Caco-2 (cell line): ENCODE data around the gene CACNA1S. TPM values are rescaled to one million over a fixed set of nuclear protein-coding genes. Genes with fewer than 3 reads are reported as not detected.
A peak's percentile ranks its signal among the peaks of the same experiment; 100 is the strongest.

Experiments
- BruUV-seq: library from RNA; stranded (reverse); fragments of 400-500 nt; replicated peaks from 2 replicates; lab custom pipeline; 2021; lab: Mats Ljungman, UMichigan
- CTCF ChIA-PET: fragments of 300-600 bp; sonication (Branson Sonifier 250); formaldehyde crosslinking; loops from one replicate; lab custom pipeline; 2022; ENCODE audit warnings: antibody characterized with exemption; lab: Charles Lee
- POLR2A ChIA-PET: fragments of 300-600 bp; sonication (Branson Sonifier 250); formaldehyde crosslinking; loops from one replicate; lab custom pipeline; 2022; ENCODE audit warnings: antibody characterized with exemption; lab: Charles Lee
- DNase-seq, 2 experiments: peaks; one replicate each; pipeline versions ENCODE4 v3.0.0 to v3.0.0-alpha.2; 2020 to 2022
- H3K27me3 ChIP-seq: replicated peaks from 2 replicates; pipeline ENCODE4 v1.6.0; 2011; ENCODE audit warnings: low read length; ENCODE audit not compliant: control insufficient read depth, insufficient read depth
- H3K36me3 ChIP-seq: 2 replicates; pipeline ENCODE4 v1.5.1; 2011; ENCODE audit warnings: low read length; ENCODE audit not compliant: control insufficient read depth, insufficient read depth
- H3K4me1 ChIP-seq: fragments of 250-450 bp; sonication (Bioruptor Pico); 2 replicates; pipeline ENCODE4 v1.5.1; 2020; ENCODE audit warnings: mild to moderate bottlenecking
- H3K4me3 ChIP-seq: 2 replicates; pipeline ENCODE4 v1.5.1; 2011; ENCODE audit warnings: low read depth, mild to moderate bottlenecking, control low read depth, low read length
- H3K9me3 ChIP-seq: fragments of 250-450 bp; sonication (Bioruptor Pico); 2 replicates; pipeline ENCODE4 v1.5.1; 2020; ENCODE audit warnings: mild to moderate bottlenecking, moderate library complexity
- H3K27ac Mint-ChIP-seq: one replicate; pipeline ENCODE4 v1.8.0; 2022; ENCODE audit warnings: mixed read lengths; ENCODE audit not compliant: unreplicated experiment
- H3K27me3 Mint-ChIP-seq: one replicate; pipeline ENCODE4 v1.8.0; 2022; ENCODE audit warnings: mixed read lengths; ENCODE audit not compliant: insufficient read depth, unreplicated experiment
- H3K36me3 Mint-ChIP-seq: one replicate; pipeline ENCODE4 v1.8.0; 2022; ENCODE audit warnings: mild to moderate bottlenecking, mixed read lengths; ENCODE audit not compliant: insufficient read depth, unreplicated experiment
- H3K4me1 Mint-ChIP-seq: one replicate; pipeline ENCODE4 v1.8.0; 2022; ENCODE audit warnings: low read depth, mixed read lengths; ENCODE audit not compliant: unreplicated experiment
- H3K4me3 Mint-ChIP-seq: one replicate; pipeline ENCODE4 v1.8.0; 2022; ENCODE audit warnings: mild to moderate bottlenecking, moderate library complexity, mixed read lengths; ENCODE audit not compliant: unreplicated experiment
- H3K9me3 Mint-ChIP-seq: one replicate; pipeline ENCODE4 v1.8.0; 2022; ENCODE audit warnings: mixed read lengths; ENCODE audit not compliant: unreplicated experiment
- CTCF ChIP-seq, 2 experiments: fragments of 200-600 bp in 1 of 2; IDR thresholded peaks; 1 replicate in 1 of 2; 2 replicates in 1 of 2; pipeline versions ENCODE4 v1.5.1 to v1.8.0; 2011 to 2022; ENCODE audit warnings: antibody characterized with exemption in 1 of 2, control low read depth in 1 of 2, inconsistent platforms in 1 of 2, low read depth in 1 of 2, low read length in 1 of 2, mild to moderate bottlenecking in 1 of 2, moderate library complexity in 1 of 2; ENCODE audit not compliant: insufficient read depth in 1 of 2, severe bottlenecking in 1 of 2, unreplicated experiment in 1 of 2
- intact Hi-C: fragments of 100-400 bp; cut with micrococcal nuclease; formaldehyde crosslinking; loops from one replicate; pipeline ENCODE4 v1.10.0; 2022; ENCODE audit not compliant: unreplicated experiment
- total RNA-seq: library from RNA; stranded (reverse); gene quantifications from 2 replicates; pipeline ENCODE4 v1.2.3, GENCODE V29; 2022

CACNA1S gene
- total RNA-seq, 1 experiment from 2014 or later: 0.07 TPM

- intact Hi-C loops: no loop called here
- ChIA-PET POLR2A (no interaction called here), CTCF (no interaction called here)
- Mint-ChIP-seq H3K27me3 (no peaks in the 10 kb centered on the region), H3K4me3 (no peak overlapping the region), H3K36me3 (peaks cover 19% of the 10 kb centered on the region), H3K4me1 (no peaks in the 10 kb centered on the region), H3K9me3 (no peaks in the 10 kb centered on the region), H3K27ac (no peak overlapping the region)
- peaks cover 12% of the 10 kb centered on the region for H3K4me1 ChIP-seq
- no peak for DNase-seq
- H3K9me3 ChIP-seq: no peaks in the 10 kb centered on the region
- BruUV-seq: no TSS peak
- TF ChIP-seq CTCF (IDR thresholded peaks at IDR 0.05; ENCODE audit: insufficient read depth in 1 of 2, low read depth in 1 of 2, low read length in 1 of 2, severe bottlenecking in 1 of 2, unreplicated experiment in 1 of 2): no peak
- H3K36me3 ChIP-seq: no peaks in the 10 kb centered on the region; the same call in 1 of the 2 replicates
- H3K4me3 ChIP-seq: no peak overlapping the region
- no peaks in the 10 kb centered on the region for H3K27me3 ChIP-seq
Observed at GRCh38 chr1:201156346-201156745, 44.1 kb upstream of the CACNA1S start.

GRCh38 chr1:201155354-201155753 lies 43.1 kb upstream of the CACNA1S start:
- ChIA-PET POLR2A (no interaction called here), CTCF (no interaction called here)
- intact Hi-C loops: no loop called here
- peaks cover 25% of the 10 kb centered on the region for H3K36me3 Mint-ChIP-seq
- BruUV-seq: no TSS peak
- no peaks in the 10 kb centered on the region for H3K9me3 Mint-ChIP-seq
- H3K4me1 Mint-ChIP-seq: no peaks in the 10 kb centered on the region
- no peak overlapping the region for H3K4me3 ChIP-seq
- H3K4me3 Mint-ChIP-seq: no peak overlapping the region
- no peaks in the 10 kb centered on the region for H3K27me3 Mint-ChIP-seq
- H3K4me1 ChIP-seq: peaks cover 12% of the 10 kb centered on the region
- H3K27ac Mint-ChIP-seq: no peak overlapping the region
- H3K9me3 ChIP-seq: no peaks in the 10 kb centered on the region
- no peaks in the 10 kb centered on the region; the same call in 1 of the 2 replicates for H3K36me3 ChIP-seq
- no peak for TF ChIP-seq CTCF (IDR thresholded peaks at IDR 0.05; ENCODE audit: insufficient read depth in 1 of 2, low read depth in 1 of 2, low read length in 1 of 2, severe bottlenecking in 1 of 2, unreplicated experiment in 1 of 2)
- DNase-seq: no peak
- no peaks in the 10 kb centered on the region for H3K27me3 ChIP-seq

GRCh38 chr1:201154389-201155165 lies 42.4 kb upstream of the CACNA1S start, which contains the start of gene TMEM9:
TSS of gene TMEM9 (minus strand) at chr1:201154474. CDS start at chr1:201153923, 551 bp downstream.
- BruUV-seq: no TSS peak
- ChIA-PET CTCF (interaction anchor here (0.6 to 1.6 kb wide), 6 partner anchors 15 to 532 kb away, joined by 3 to 10 read pairs (median 4); no protein-coding TSS in a partner anchor), POLR2A (interaction anchor here (1.3 kb wide), 1 partner anchor 17 kb away, joined by 5 read pairs; no protein-coding TSS in a partner anchor)
- Histone ChIP-seq H3K36me3 (peaks cover 2% of the 10 kb centered on the region), H3K27me3 (no peaks in the 10 kb centered on the region), H3K9me3 (no peaks in the 10 kb centered on the region), H3K4me1 (peaks cover 12% of the 10 kb centered on the region), H3K4me3 (peak within 1 kb of the TSS; percentile 86)
- H3K9me3 Mint-ChIP-seq: no peaks in the 10 kb centered on the region
- H3K27ac Mint-ChIP-seq: peak within 1 kb of the TSS; percentile 86
- intact Hi-C loops: loop anchor here (1.0 kb wide), 1 partner anchor 16 kb away; no protein-coding TSS in a partner anchor
- no peaks in the 10 kb centered on the region for H3K27me3 Mint-ChIP-seq
- peak; percentile 96 to 97 for DNase-seq
- H3K36me3 Mint-ChIP-seq: peaks cover 28% of the 10 kb centered on the region
- no peaks in the 10 kb centered on the region for H3K4me1 Mint-ChIP-seq
- TF ChIP-seq CTCF (IDR thresholded peaks at IDR 0.05; ENCODE audit: insufficient read depth in 1 of 2, low read depth in 1 of 2, low read length in 1 of 2, severe bottlenecking in 1 of 2, unreplicated experiment in 1 of 2): no peak
- peak within 1 kb of the TSS; percentile 84 for H3K4me3 Mint-ChIP-seq
